Keratinocyte (primary cell): Measurements from ENCODE around the gene RASL11A. TPM values are rescaled to one million over a fixed set of nuclear protein-coding genes. Genes with fewer than 3 reads are reported as not detected.
A peak's percentile ranks its signal among the peaks of the same experiment; 100 is the strongest.

Experiments
- DNase-seq: peaks from one replicate; pipeline ENCODE4 v3.0.0-alpha.2; 2011; ENCODE audit warnings: low read depth, missing footprints, low spot score
- FAIRE-seq: peaks from 2 replicates; lab custom pipeline; 2011; peaks lifted over from hg19 to GRCh38; lab: Jason Lieb, UNC
- H2AFZ ChIP-seq: 2 replicates; pipeline ENCODE4 v1.6.0; 2012; ENCODE audit warnings: low read length, control low read depth, inconsistent platforms; ENCODE audit not compliant: control insufficient read depth
- H3K27ac ChIP-seq: 2 replicates; pipeline ENCODE4 v1.5.1; 2011; ENCODE audit warnings: low read length; ENCODE audit not compliant: control insufficient read depth, insufficient read depth
- H3K27me3 ChIP-seq: 3 replicates; pipeline ENCODE4 v1.6.0; 2011; ENCODE audit warnings: low read length; ENCODE audit not compliant: control insufficient read depth, insufficient read depth; ENCODE audit errors: extremely low read depth
- H3K36me3 ChIP-seq, 2 experiments: 2 replicates in 1 of 2; 3 replicates in 1 of 2; pipeline ENCODE4 v1.5.1; 2011; ENCODE audit warnings: low read length in 2 of 2, mild to moderate bottlenecking in 1 of 2; ENCODE audit not compliant: control insufficient read depth in 2 of 2, insufficient read depth in 2 of 2; ENCODE audit errors: extremely low read depth in 1 of 2
- H3K4me1 ChIP-seq: 3 replicates; pipeline ENCODE4 v1.5.1; 2011; ENCODE audit warnings: low read length; ENCODE audit not compliant: control insufficient read depth, insufficient read depth; ENCODE audit errors: extremely low read depth
- H3K4me2 ChIP-seq: 3 replicates; pipeline ENCODE4 v1.6.0; 2011; ENCODE audit warnings: low read depth, low read length; ENCODE audit not compliant: control insufficient read depth, insufficient read depth; ENCODE audit errors: extremely low read depth
- H3K4me3 ChIP-seq, 3 experiments: fragments of 200-600 bp in 1 of 3; sonication (generic) in 1 of 3; 2 replicates in 2 of 3; 3 replicates in 1 of 3; pipeline ENCODE4 v1.5.1; 2011 to 2016; ENCODE audit warnings: low read length in 3 of 3, mild to moderate bottlenecking in 3 of 3, control low read depth in 2 of 3, inconsistent platforms in 1 of 3, low read depth in 1 of 3, mixed read lengths in 1 of 3, mixed run types in 1 of 3, moderate library complexity in 1 of 3; ENCODE audit not compliant: control insufficient read depth in 2 of 3, insufficient read depth in 2 of 3; ENCODE audit errors: extremely low read depth in 1 of 3
- H3K79me2 ChIP-seq: 2 replicates; pipeline ENCODE4 v1.6.0; 2012; ENCODE audit warnings: low read length; ENCODE audit not compliant: control insufficient read depth, insufficient read depth
- H3K9ac ChIP-seq: 3 replicates; pipeline ENCODE4 v1.6.0; 2011; ENCODE audit warnings: low read length; ENCODE audit not compliant: control insufficient read depth, insufficient read depth; ENCODE audit errors: extremely low read depth
- H3K9me1 ChIP-seq: 3 replicates; pipeline ENCODE4 v1.6.0; 2011; ENCODE audit warnings: low read length; ENCODE audit not compliant: control insufficient read depth, insufficient read depth; ENCODE audit errors: extremely low read depth
- H3K9me3 ChIP-seq: 2 replicates; pipeline ENCODE4 v1.5.1; 2012; ENCODE audit warnings: low read depth, low read length; ENCODE audit not compliant: control insufficient read depth
- H4K20me1 ChIP-seq: 3 replicates; pipeline ENCODE4 v1.6.0; 2011; ENCODE audit warnings: low read length; ENCODE audit not compliant: control insufficient read depth, insufficient read depth; ENCODE audit errors: extremely low read depth
- CTCF ChIP-seq, 3 experiments: IDR thresholded peaks in 1 of 3; conservative IDR thresholded peaks in 1 of 3; optimal IDR thresholded peaks in 1 of 3; 2 replicates in 2 of 3; 3 replicates in 1 of 3; pipeline versions ENCODE3 to v1.5.1; 2011; ENCODE audit warnings: low read length in 3 of 3, mild to moderate bottlenecking in 3 of 3, moderate library complexity in 2 of 3, control low read depth in 1 of 3, inconsistent platforms in 1 of 3; ENCODE audit not compliant: insufficient read depth in 2 of 3; ENCODE audit errors: extremely low read depth in 1 of 3
- EZH2 ChIP-seq: IDR thresholded peaks from one replicate; pipeline ENCODE4 v1.6.1; 2012; ENCODE audit warnings: inconsistent platforms, mild to moderate bottlenecking, low read length, moderate library complexity
- dilution Hi-C: fragments of 300-500 bp; cut with MboI; formaldehyde crosslinking; loops from one replicate; pipeline ENCODE4 v1.7.0; 2020; ENCODE audit warnings: low sequenced_read_pairs; ENCODE audit not compliant: extremely low pct_ligation_motif_present
- polyA plus RNA-seq, 5 experiments: library from polyadenylated mRNA; depleted of rRNA in 3 of 5; stranded (reverse) in 3 of 5; stranded (forward) in 1 of 5; unstranded in 1 of 5; fragments of >200 nt; gene quantifications; 1 replicate in 1 of 5; 2 replicates in 3 of 5; 3 replicates in 1 of 5; pipeline versions ENCODE4 v1.2.1 to v1.2.3, GENCODE V29; 2011 to 2012; ENCODE audit warnings: missing spikeins in 2 of 5, low read depth in 1 of 5, low replicate concordance in 1 of 5

RASL11A gene
- polyA plus RNA-seq, 1 donor (not counting 4 experiments of a cell fraction or from before 2014, with no cell fraction given), result 1.5 TPM

- Histone ChIP-seq H3K36me3 (peaks cover 0 to 1% of the 10 kb centered on the region in 2 experiments), H3K9ac (no peak overlapping the region), H3K9me3 (no peaks in the 10 kb centered on the region), H3K79me2 (peaks cover 11% of the 10 kb centered on the region), H2AFZ (no peak overlapping the region), H3K4me1 (peaks cover 3% of the 10 kb centered on the region), H3K4me2 (no peak overlapping the region), H3K27me3 (no peaks in the 10 kb centered on the region), H3K4me3 (no peak overlapping the region), H4K20me1 (no peaks in the 10 kb centered on the region), H3K9me1 (no peaks in the 10 kb centered on the region), H3K27ac (no peak overlapping the region)
- dilution Hi-C loops, result no loop called here
- no peak for FAIRE-seq
- DNase-seq, result no peak
- TF ChIP-seq CTCF (optimal IDR thresholded peaks at IDR 0.05 in 1 of 3, IDR thresholded peaks at IDR 0.05 in 1 of 3, conservative IDR thresholded peaks at IDR 0.05 in 1 of 3; ENCODE audit: extremely low read depth in 1 of 3, insufficient read depth in 2 of 3, low read length in 3 of 3) (no peak), EZH2 (no peak)
These were observed 25.0 kb upstream of the RASL11A start for GRCh38 chr13:27245610-27246009.

GRCh38 chr13:27250833-27251165, 19.8 kb upstream of the RASL11A start:
- no peak for DNase-seq
- H3K36me3 ChIP-seq, result peaks cover 13 to 32% of the 10 kb centered on the region in 2 experiments
- no peaks in the 10 kb centered on the region for H3K9me3 ChIP-seq
- peaks cover 60% of the 10 kb centered on the region for H3K79me2 ChIP-seq
- no peak for FAIRE-seq
- H4K20me1 ChIP-seq, result peaks cover 2% of the 10 kb centered on the region
- TF ChIP-seq CTCF (optimal IDR thresholded peaks at IDR 0.05 in 1 of 3, IDR thresholded peaks at IDR 0.05 in 1 of 3, conservative IDR thresholded peaks at IDR 0.05 in 1 of 3; ENCODE audit: extremely low read depth in 1 of 3, insufficient read depth in 2 of 3, low read length in 3 of 3) (no peak), EZH2 (no peak)
- no peaks in the 10 kb centered on the region for H3K27me3 ChIP-seq
- peaks cover 3% of the 10 kb centered on the region for H3K9me1 ChIP-seq
- H2AFZ ChIP-seq, result peak overlapping the region; percentile 83
- peak overlapping the region; percentile 100 for H3K9ac ChIP-seq
- peak overlapping the region; percentile 99 for H3K27ac ChIP-seq
- peak overlapping the region; percentile 94 to 97 (median 97) for H3K4me3 ChIP-seq
- dilution Hi-C loops, result no loop called here
- H3K4me2 ChIP-seq, result peak overlapping the region; percentile 76
- H3K4me1 ChIP-seq, result peaks cover 22% of the 10 kb centered on the region
